Mononuclear cell (primary cell): Measurements from ENCODE around the gene UGGT1. TPM values are rescaled to one million over a fixed set of nuclear protein-coding genes. Genes with fewer than 3 reads are reported as not detected.

ENCODE experiments used
- H3K27me3 ChIP-seq: 2 replicates; pipeline ENCODE4 v1.6.0; 2011; ENCODE audit warnings: low read length, control low read depth; ENCODE audit not compliant: insufficient read depth
- H3K4me1 ChIP-seq: 2 replicates; pipeline ENCODE4 v1.5.1; 2011; ENCODE audit warnings: mild to moderate bottlenecking, low read length, control low read depth; ENCODE audit not compliant: insufficient read depth
- H3K4me3 ChIP-seq: 2 replicates; pipeline ENCODE4 v1.5.1; 2011; ENCODE audit warnings: mild to moderate bottlenecking, low read length, moderate library complexity
- H3K9me3 ChIP-seq: 2 replicates; pipeline ENCODE4 v1.5.1; 2011; ENCODE audit warnings: low read depth, mild to moderate bottlenecking, control low read depth, low read length
- total RNA-seq: library from RNA; depleted of rRNA; stranded (reverse); fragments of >200 nt; gene quantifications from one replicate; pipeline ENCODE4 v1.2.3, GENCODE V29; 2012

UGGT1 gene
- total RNA-seq, 1 donor, result 44.4 TPM

DNA sequence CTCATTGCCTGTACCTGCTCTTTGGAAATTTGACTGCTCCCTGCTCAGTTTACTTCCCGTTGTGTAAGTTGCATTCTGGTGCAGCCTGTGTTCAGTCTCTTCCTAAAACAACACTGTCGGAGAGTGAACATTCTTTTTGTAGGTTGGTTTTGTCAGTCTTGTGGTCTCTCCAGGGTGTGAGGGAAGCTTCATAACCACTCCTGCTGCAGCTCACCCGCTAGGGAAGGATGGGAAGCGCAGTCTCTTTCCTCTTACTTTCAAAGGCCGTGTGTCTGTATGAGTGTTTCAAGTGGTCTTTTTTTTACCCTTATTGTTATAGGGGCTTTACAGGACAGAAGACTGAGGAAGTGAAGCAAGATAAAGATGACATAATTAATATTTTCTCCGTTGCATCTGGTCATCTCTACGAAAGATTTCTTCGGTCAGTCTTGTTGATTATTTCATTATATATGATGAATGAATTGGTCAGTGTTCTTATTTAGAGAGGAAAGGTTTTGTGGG, 87.2 kb downstream of the UGGT1 start:
- H3K9me3 ChIP-seq, result no peaks in the 10 kb centered on the region
- no peak overlapping the region for H3K4me3 ChIP-seq
- H3K27me3 ChIP-seq, result no peaks in the 10 kb centered on the region
- H3K4me1 ChIP-seq, result no peaks in the 10 kb centered on the region

DNA sequence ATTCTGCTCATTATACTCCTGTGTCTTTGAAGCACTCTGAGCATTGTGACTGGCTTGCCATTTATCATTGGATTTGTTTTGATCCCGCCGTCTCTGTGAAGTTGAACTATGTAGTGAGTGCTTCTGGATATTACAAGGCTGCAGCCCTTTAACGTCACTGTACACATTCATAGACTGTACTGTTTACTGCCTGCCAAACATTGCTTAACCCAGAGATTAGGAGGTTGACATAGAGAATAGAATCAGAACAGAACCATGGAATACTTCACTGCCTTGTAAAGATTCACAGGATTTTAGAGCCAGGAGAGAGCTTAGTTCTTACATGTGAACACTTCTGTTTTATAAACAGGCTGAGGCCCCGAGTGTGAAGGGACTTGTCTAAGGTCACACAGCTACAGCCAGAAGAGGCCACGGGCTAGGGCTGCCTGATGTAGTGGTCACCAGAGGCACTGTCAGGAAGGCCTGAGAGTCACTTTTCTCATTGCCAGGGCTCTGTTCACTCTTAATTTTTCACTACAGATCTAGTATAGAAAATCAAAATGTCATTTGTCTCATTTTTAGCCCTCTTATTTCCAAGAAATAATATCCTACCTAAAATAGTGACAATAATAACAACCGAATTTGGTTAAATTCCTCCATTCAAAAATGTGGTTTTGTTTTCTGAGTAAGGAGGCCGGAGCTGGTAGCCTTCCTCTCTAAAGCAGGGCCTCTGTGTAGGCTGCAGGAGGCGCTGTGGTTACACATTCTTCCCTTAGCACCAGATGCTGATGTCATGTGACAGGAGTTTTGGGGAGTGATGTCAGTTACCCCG, 87.9 kb downstream of the UGGT1 start:
- Histone ChIP-seq H3K4me3 (no peak overlapping the region), H3K4me1 (no peaks in the 10 kb centered on the region), H3K27me3 (no peaks in the 10 kb centered on the region)

DNA sequence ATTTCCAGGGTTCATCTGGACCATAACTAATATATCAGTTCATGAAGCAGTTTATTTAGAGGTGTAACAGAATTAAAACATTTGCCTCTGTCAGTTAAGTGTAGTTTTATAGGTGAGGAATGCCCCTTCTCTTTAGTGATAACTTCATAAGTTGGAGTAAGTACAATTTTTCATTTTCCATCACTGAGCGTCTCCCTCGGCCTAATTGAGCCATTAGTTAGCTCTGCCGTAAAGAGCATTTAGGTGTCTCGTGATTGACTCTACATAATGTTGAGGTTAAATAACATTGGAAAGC, 88.4 kb downstream of the UGGT1 start:
- H3K27me3 ChIP-seq, result no peaks in the 10 kb centered on the region
- no peaks in the 10 kb centered on the region for H3K9me3 ChIP-seq
- no peak overlapping the region for H3K4me3 ChIP-seq
- no peaks in the 10 kb centered on the region for H3K4me1 ChIP-seq

More for the DNA sequence above, 87.9 kb downstream of the UGGT1 start:
- no peaks in the 10 kb centered on the region for H3K9me3 ChIP-seq

DNA sequence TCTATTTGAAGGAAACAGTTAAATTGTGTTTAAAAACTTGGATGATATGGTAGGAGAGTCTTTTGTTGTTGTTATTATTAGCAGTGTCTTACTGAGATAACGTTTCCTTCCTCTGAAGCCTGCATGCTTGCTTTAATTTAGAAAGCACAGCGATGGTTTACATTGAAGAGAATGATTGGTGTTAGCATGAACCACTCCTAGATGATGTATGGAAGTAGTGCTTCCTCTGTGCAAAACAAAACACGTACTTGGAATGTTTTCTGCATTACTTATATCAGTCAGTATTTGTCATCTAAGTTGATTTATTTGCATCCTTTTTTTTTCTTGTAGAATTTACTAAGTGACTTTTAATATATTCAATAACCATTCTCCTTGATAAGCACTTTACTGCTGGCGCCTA, 89.0 kb downstream of the UGGT1 start:
- no peaks in the 10 kb centered on the region for H3K9me3 ChIP-seq
- no peak overlapping the region for H3K4me3 ChIP-seq
- no peaks in the 10 kb centered on the region for H3K4me1 ChIP-seq
- no peaks in the 10 kb centered on the region for H3K27me3 ChIP-seq

DNA sequence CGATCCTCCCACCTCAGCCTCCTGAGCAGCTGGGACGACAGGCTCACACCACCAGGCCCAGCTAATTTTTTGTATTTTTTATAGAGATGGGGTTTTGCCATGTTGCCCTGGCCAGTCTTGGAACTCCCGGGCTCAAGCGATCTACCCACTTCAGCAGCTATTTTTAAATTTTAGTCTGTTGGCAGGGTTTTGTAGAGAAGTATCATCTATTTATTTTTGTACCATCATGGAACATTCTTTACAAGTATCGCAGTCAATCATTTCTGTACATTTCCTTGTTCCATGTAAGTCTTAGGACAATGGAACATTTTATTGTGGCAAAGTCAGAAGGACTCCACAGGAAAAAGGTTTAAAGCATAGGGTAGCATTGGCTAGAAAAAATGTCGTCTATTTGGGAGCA, 94.6 kb downstream of the UGGT1 start:
- H3K4me3 ChIP-seq, result no peak overlapping the region
- H3K4me1 ChIP-seq, result no peaks in the 10 kb centered on the region
- H3K27me3 ChIP-seq, result no peaks in the 10 kb centered on the region
- no peaks in the 10 kb centered on the region for H3K9me3 ChIP-seq

DNA sequence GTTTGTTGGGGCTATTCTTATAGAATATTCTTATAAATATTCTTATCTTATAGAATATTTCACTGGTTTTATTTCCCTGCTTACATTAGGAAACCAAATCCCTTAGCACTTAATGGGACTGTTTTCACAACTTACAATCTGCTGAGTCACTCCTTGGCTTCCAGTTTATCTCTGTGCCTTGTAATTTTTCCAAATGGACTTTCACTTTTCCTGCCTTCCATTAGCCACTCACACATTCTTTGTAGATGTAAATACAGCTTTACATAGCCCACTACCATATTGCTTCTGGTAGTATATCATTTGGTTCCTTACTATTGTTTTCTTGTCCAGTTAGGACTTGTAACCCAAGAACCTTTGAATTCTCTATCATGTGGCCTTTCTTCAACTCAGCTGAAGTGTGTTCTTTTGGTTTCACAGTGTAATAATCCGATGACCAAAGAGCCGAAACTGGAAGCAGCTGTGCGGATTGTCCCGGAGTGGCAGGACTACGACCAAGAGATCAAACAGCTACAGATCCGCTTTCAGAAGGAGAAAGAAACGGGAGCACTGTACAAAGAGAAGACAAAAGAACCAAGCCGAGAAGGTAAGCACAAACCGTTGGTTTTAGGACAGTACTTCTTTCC, 96.1 kb downstream of the UGGT1 start:
- H3K27me3 ChIP-seq, result no peaks in the 10 kb centered on the region
- no peaks in the 10 kb centered on the region for H3K4me1 ChIP-seq
- no peaks in the 10 kb centered on the region for H3K9me3 ChIP-seq
- no peak overlapping the region for H3K4me3 ChIP-seq

DNA sequence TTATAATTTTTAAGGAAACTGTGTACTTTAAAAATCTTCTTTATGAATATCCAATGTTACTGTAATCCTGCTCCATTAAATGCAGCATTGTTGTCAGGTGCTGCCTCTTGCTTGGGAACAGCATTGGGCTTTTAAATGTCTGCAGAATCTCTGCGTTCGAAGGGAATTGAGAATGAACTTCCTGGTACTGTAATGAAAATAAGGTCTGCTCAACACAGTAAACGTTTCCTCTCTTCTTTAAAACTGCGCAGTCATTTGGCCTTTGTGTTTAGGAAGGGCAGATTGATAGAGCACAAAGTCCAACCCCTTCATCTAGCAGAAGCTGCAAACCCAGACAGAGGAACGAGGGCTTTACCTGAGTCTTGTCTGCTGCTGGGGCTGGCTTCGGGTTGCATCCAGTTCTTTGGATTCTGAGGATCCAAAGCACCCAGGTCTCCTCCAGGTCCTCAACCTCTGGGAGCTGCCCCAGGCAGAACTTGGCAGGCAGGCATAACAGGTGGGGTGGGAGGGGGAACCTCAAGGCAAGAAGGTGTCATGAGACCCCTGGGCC, 104.5 kb downstream of the UGGT1 start:
- Histone ChIP-seq H3K4me3 (no peak overlapping the region), H3K9me3 (no peaks in the 10 kb centered on the region), H3K27me3 (no peaks in the 10 kb centered on the region), H3K4me1 (peaks cover 24% of the 10 kb centered on the region)

DNA sequence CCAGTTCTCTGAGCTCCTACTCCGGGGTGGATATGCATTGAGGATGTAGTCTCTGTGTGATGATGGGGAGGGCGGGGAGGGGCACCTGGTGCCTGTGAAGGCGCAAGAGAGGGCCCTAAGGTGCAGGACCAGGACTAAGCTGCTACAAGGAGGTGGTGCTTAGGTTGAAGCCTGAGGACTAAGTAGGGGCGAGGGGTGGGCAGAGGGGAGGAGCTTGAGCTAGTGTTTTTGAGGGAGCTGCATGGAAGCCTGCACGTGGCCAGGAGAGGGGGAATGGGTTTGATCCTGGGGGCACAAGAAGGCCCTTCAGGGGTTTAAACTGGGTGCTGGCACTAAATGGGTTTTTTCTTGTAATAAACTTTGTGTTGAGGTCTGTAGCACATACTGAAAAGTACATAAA, 105.0 kb downstream of the UGGT1 start:
- no peak overlapping the region for H3K4me3 ChIP-seq
- H3K27me3 ChIP-seq, result no peaks in the 10 kb centered on the region
- peaks cover 24% of the 10 kb centered on the region for H3K4me1 ChIP-seq
- no peaks in the 10 kb centered on the region for H3K9me3 ChIP-seq

DNA sequence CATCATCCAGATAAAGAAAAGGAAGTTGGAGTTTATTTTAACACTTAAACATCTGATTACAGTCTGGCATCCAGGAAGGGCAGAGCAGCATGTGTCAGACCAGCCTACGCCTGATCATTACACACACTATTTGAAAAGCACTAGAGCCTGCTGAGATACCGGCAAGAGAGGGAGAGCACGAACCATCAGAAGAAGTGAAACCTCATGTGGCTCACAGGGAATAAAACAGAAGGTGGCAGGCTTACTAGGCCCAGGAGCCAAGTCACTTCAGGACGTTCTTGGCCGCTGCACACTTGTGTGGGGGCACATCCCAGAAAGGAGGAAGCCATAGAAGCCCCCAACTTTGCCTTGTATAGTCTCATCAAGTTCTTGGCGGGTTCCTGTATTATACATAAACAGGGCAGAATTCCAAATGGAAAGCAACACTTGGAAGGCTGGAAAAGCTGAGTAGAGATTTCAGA, 105.5 kb downstream of the UGGT1 start:
- no peaks in the 10 kb centered on the region for H3K27me3 ChIP-seq
- H3K4me1 ChIP-seq, result peaks cover 24% of the 10 kb centered on the region
- H3K4me3 ChIP-seq, result no peak overlapping the region
- no peaks in the 10 kb centered on the region for H3K9me3 ChIP-seq

DNA sequence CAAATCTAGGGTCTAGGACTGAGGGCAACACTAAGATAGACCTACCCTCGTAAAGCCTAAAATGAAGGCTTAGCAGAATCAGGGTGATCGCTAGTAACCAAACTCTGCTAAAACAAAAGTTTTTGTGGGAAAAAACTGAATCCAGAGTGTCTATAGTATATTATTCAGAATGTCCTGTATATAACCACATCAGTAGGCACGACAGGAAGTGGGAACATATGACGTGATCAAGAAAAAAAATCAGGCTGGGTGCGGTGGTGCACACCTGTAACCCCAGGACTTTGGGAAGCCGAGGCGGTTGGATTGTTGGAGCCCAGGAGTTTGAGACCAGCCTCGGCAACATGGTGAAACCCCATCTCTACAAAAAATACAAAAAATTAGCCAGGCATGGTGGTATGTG, 106.1 kb downstream of the UGGT1 start:
- Histone ChIP-seq H3K27me3 (no peaks in the 10 kb centered on the region), H3K4me1 (peaks cover 24% of the 10 kb centered on the region), H3K9me3 (no peaks in the 10 kb centered on the region), H3K4me3 (no peak overlapping the region)

DNA sequence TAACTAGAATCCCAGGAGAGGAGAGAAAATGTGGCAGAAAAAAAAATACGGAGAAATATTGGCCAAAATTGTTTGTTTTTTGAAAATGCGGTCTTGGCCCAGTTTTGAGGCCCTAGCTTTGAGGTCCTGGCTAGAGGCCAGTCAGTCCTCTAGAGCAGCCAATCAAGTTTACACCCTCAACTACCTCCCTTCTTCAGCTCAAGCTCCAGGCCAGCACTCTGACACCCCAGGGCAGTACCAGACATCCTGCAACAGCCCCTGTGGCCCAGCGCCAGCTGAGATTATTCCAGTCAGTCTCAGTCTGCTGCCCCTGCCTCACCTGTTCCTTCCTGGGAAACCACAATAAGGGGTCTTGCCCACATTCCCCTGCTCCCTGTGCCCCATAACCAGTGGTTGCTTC, 107.7 kb downstream of the UGGT1 start:
- Histone ChIP-seq H3K4me3 (no peak overlapping the region), H3K9me3 (no peaks in the 10 kb centered on the region), H3K4me1 (peaks cover 24% of the 10 kb centered on the region), H3K27me3 (no peaks in the 10 kb centered on the region)

DNA sequence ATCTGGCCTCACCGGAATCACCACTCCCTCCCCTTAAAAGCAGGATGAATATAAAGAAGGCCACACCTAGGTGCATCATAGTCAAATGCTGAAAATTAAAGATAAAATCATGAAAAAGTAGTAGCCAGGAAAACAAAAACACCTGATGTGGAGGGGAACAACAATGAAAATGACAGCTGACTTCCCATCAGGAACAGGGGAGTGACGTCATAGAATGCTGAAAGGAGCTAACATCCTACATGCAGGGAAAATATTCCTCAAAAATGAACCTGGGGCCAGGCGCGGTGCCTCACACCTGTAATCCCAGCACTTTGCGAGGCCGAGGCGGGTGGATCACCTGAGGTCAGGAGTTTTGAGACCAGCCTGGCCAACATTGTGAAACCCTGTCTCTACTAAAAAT, 108.1 kb downstream of the UGGT1 start:
- Histone ChIP-seq H3K4me1 (peaks cover 24% of the 10 kb centered on the region), H3K27me3 (no peaks in the 10 kb centered on the region), H3K9me3 (no peaks in the 10 kb centered on the region), H3K4me3 (no peak overlapping the region)

DNA sequence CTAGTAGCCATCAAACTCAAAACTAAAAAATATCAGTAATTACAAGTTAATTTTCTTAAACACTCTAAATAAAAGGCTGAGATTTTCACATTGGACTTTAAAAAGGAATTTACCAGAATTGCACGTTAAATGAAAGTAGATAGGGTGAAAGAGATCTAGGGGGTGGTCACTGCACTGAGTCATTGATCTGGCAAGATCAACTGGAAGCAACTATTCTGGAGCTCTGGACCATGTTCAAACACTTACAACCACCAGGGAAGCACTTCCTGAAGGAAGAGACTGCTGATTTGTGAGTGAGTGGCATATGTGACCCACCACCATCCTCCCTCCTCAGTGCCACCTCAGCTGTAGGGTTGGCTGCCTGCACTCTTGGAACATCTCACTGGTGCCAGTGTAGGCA, 111.8 kb downstream of the UGGT1 start:
- Histone ChIP-seq H3K4me3 (no peak overlapping the region), H3K27me3 (no peaks in the 10 kb centered on the region), H3K9me3 (no peaks in the 10 kb centered on the region), H3K4me1 (no peaks in the 10 kb centered on the region)

DNA sequence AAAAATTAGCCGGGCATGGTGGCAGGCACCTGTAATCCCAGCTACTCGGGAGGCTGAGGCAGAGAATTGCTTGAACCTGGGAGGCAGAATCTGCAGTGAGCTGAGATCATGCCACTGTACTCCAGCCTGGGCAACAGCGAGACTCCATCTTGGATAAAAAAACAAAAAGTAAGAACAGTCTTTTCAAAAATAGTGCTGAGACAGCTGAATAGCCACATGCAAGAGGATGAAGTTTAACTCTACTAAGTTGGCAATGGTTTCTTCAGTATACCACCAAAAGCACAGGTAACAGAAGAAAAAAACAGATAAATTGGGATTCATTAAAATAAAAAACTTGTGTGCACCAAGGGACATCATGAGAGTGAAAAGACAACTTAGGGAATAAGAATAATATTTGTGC, 115.2 kb downstream of the UGGT1 start:
- H3K4me1 ChIP-seq, result no peaks in the 10 kb centered on the region
- no peaks in the 10 kb centered on the region for H3K9me3 ChIP-seq
- no peak overlapping the region for H3K4me3 ChIP-seq
- no peaks in the 10 kb centered on the region for H3K27me3 ChIP-seq

DNA sequence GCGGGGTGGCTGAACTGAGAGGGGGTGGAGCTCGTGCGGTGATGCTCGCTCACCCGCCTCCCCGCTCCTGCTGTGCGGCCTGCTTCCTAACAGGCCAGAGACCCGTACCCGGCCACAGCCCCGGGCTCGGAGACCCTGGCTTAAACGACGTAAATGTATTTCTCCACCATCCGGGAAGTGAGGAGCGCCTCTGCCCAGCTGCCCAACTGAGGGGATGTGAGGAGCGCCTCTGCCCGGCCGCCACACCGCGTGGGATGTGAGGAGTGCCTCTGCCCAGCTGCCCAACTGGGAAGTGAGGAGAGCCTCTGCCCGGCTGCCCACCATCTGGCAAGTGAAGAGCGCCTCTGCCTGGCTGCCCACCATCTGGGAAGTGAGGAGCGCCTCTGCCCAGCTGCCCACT, 117.0 kb downstream of the UGGT1 start:
- Histone ChIP-seq H3K27me3 (no peaks in the 10 kb centered on the region), H3K9me3 (no peaks in the 10 kb centered on the region), H3K4me1 (no peaks in the 10 kb centered on the region), H3K4me3 (no peak overlapping the region)
